K562 (cell line): ENCODE measurements around the gene WASF2. TPM values are rescaled to one million over a fixed set of nuclear protein-coding genes. Genes with fewer than 3 reads are reported as not detected.

Experiments
- BHLHE40 ChIP-seq: IDR thresholded peaks from 2 replicates; pipeline ENCODE4 v1.6.1; 2011; ENCODE audit warnings: low read length, improper control_type of control experiment
- ELF2 ChIP-seq: fragments of 250-450 bp; sonication (Bioruptor Pico); IDR thresholded peaks from 2 replicates; pipeline ENCODE4 v1.5.0; 2021; ENCODE audit warnings: mild to moderate bottlenecking
- GATA2 ChIP-seq: sonication (generic); formaldehyde crosslinking; IDR thresholded peaks from 2 replicates; pipeline ENCODE4 v1.4.0; 2020; ENCODE audit warnings: mild to moderate bottlenecking, missing genetic modification reagents
- KAT8 ChIP-seq: fragments of 450-650 bp; IDR thresholded peaks from 2 replicates; pipeline ENCODE4 v1.6.1; 2016; ENCODE audit warnings: low read depth, mild to moderate bottlenecking
- KLF10 ChIP-seq: fragments of 250-450 bp; sonication (Bioruptor Pico); IDR thresholded peaks from 2 replicates; pipeline ENCODE4 v1.6.1; 2021; ENCODE audit warnings: matching md5 sums
- POU5F1 ChIP-seq: fragments of 150-350 bp; IDR thresholded peaks from 2 replicates; pipeline ENCODE4 v1.6.1; 2014; ENCODE audit warnings: borderline replicate concordance, low read length, low read depth, mild to moderate bottlenecking; ENCODE audit not compliant: partially characterized antibody
- SIX5 ChIP-seq, 2 experiments: IDR thresholded peaks; 2 replicates each; pipeline ENCODE4 v1.6.1; 2011; ENCODE audit warnings: low read length in 2 of 2, borderline replicate concordance in 1 of 2, low read depth in 1 of 2, mild to moderate bottlenecking in 1 of 2, moderate library complexity in 1 of 2; ENCODE audit not compliant: insufficient read depth in 1 of 2
- SMARCA5 ChIP-seq: fragments of 450-650 bp; IDR thresholded peaks from 2 replicates; pipeline ENCODE4 v1.6.1; 2016
- TAF7 ChIP-seq: fragments of 450-650 bp; IDR thresholded peaks from 2 replicates; pipeline ENCODE4 v1.6.1; 2016; ENCODE audit warnings: missing genetic modification characterization, missing compliant biosample characterization
- ZFP1 ChIP-seq: fragments of 450-650 bp; formaldehyde crosslinking; IDR thresholded peaks from 2 replicates; pipeline ENCODE4 v1.4.0; 2020; ENCODE audit warnings: mild to moderate bottlenecking, mixed read lengths
- ZFX ChIP-seq: sonication (generic); formaldehyde crosslinking; IDR thresholded peaks from 2 replicates; pipeline ENCODE4 v1.8.0; 2022; ENCODE audit warnings: mild to moderate bottlenecking, missing genetic modification reagents, moderate library complexity
- ZNF146 ChIP-seq: IDR thresholded peaks from one replicate; pipeline ENCODE4 v1.6.1; 2018; ENCODE audit warnings: missing compliant biosample characterization; ENCODE audit not compliant: unreplicated experiment
- ZNF699 ChIP-seq: fragments of 250-450 bp; sonication (Bioruptor Pico); IDR thresholded peaks from 2 replicates; pipeline ENCODE4 v1.8.0; 2021; ENCODE audit warnings: mild to moderate bottlenecking, moderate library complexity; ENCODE audit not compliant: insufficient replicate concordance
- polyA plus RNA-seq, 8 experiments: library from polyadenylated mRNA; depleted of rRNA in 4 of 8; stranded (reverse) in 5 of 8; unstranded in 3 of 8; fragments of >200 nt; fragmentation: Nextera tagmentation in 2 of 8; fragmentation: Illumina TruSeq in 1 of 8; extraction: Ambion mirVana in 2 of 8; extraction: Trizol in 1 of 8; gene quantifications; 2 replicates each; pipeline versions ENCODE4 v1.2.1 to v1.2.3, GENCODE V29; 2011 to 2014; ENCODE audit warnings: inconsistent platforms in 1 of 8, missing spikeins in 1 of 8
- total RNA-seq, 7 experiments: library from RNA; depleted of rRNA in 6 of 7; stranded (reverse); fragments of >200 nt in 6 of 7; fragmentation: Illumina TruSeq in 2 of 7; extraction: Trizol in 2 of 7; gene quantifications; 2 replicates each; pipeline versions ENCODE4 v1.2.1 to v1.2.3, GENCODE V29; 2011 to 2021; ENCODE audit warnings: low replicate concordance in 1 of 7
- TF ChIP-seq, protein P1 (sequence below), 2 experiments: fragments of 450-650 bp; IDR thresholded peaks; 2 replicates each; pipeline ENCODE4 v1.6.1; 2018; ENCODE audit warnings: mild to moderate bottlenecking in 2 of 2, low read depth in 1 of 2; ENCODE audit not compliant: partially characterized antibody in 2 of 2
- TF ChIP-seq, protein P2 (sequence below): fragments of 450-650 bp; IDR thresholded peaks from 2 replicates; pipeline ENCODE4 v1.6.1; 2017; ENCODE audit warnings: antibody characterized with exemption
- TF ChIP-seq, protein P3 (sequence below): sonication (generic); formaldehyde crosslinking; IDR thresholded peaks from 2 replicates; pipeline ENCODE4 v1.8.1; 2023; ENCODE audit warnings: mild to moderate bottlenecking, missing genetic modification reagents

WASF2 gene
- total and polyA plus RNA-seq, 9 of the 15 experiments (the other 6 are each of a cell fraction or from before 2014, with no cell fraction given) = 8.2 to 163 (median 31.2) TPM

DNA sequence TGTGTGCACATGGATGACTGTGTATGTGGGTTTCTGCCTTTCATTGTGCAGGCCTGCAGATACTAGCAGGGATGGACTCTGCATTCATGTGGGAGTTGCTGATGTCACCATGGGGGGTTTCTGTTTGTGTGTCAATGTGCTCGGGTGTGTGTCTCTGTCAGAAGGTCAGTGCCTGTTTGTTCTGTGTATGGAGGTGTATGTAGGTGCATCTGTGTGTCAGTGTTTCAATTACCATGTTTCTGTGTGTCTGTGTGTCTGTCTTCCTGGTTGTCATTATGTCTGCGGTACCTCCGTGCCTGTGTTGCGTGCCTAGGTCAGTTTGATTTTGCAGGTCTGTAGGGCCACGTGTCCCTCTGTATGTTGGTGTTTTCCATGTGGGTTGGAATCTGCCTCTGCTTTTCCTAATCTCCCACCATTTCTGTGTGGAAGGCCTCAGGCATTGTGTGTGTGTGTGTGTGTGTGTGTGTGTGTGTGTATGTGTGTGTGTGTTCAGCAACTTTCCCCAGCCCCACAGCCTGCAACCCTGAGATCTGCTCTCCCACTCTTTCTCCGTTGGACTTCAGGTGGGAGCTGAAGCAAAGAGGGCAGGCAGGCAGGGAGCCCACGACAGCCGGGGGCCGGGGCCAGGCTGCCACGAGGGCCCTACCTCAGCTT is 36.7 kb upstream of the WASF2 start (continued):
- TF ChIP-seq, protein P1, sequence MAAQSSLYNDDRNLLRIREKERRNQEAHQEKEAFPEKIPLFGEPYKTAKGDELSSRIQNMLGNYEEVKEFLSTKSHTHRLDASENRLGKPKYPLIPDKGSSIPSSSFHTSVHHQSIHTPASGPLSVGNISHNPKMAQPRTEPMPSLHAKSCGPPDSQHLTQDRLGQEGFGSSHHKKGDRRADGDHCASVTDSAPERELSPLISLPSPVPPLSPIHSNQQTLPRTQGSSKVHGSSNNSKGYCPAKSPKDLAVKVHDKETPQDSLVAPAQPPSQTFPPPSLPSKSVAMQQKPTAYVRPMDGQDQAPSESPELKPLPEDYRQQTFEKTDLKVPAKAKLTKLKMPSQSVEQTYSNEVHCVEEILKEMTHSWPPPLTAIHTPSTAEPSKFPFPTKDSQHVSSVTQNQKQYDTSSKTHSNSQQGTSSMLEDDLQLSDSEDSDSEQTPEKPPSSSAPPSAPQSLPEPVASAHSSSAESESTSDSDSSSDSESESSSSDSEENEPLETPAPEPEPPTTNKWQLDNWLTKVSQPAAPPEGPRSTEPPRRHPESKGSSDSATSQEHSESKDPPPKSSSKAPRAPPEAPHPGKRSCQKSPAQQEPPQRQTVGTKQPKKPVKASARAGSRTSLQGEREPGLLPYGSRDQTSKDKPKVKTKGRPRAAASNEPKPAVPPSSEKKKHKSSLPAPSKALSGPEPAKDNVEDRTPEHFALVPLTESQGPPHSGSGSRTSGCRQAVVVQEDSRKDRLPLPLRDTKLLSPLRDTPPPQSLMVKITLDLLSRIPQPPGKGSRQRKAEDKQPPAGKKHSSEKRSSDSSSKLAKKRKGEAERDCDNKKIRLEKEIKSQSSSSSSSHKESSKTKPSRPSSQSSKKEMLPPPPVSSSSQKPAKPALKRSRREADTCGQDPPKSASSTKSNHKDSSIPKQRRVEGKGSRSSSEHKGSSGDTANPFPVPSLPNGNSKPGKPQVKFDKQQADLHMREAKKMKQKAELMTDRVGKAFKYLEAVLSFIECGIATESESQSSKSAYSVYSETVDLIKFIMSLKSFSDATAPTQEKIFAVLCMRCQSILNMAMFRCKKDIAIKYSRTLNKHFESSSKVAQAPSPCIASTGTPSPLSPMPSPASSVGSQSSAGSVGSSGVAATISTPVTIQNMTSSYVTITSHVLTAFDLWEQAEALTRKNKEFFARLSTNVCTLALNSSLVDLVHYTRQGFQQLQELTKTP (IDR thresholded peaks at IDR 0.05; ENCODE audit: low read depth in 1 of 2, partially characterized antibody in 2 of 2) = peak; percentile 56 to 81
- TF ChIP-seq BHLHE40 (no peak; the same call in 1 of the 2 replicates), KLF10 (CRISPR knock-in tag) (no peak), KAT8 (no peak), SMARCA5 (peak; percentile 78; the same call in 1 of the 2 replicates), ZFP1 (CRISPR knock-in tag) (no peak), SIX5 (IDR thresholded peaks at IDR 0.05; ENCODE audit: borderline replicate concordance in 1 of 2, insufficient read depth in 1 of 2, low read depth in 1 of 2, low read length in 2 of 2) (no peak), GATA2 (CRISPR knock-in tag) (0 out of 2 replicates have a peak, but pooled peaks have one; percentile 32), ZNF699 (CRISPR knock-in tag) (no peak), POU5F1 (no peak), TAF7 (tag) (no peak), ZNF146 (CRISPR knock-in tag) (no peak), ZFX (CRISPR knock-in tag) (peak; percentile 58), ELF2 (CRISPR knock-in tag) (0 out of 2 replicates have a peak, but pooled peaks have one; percentile 10)
- TF ChIP-seq, protein P2, sequence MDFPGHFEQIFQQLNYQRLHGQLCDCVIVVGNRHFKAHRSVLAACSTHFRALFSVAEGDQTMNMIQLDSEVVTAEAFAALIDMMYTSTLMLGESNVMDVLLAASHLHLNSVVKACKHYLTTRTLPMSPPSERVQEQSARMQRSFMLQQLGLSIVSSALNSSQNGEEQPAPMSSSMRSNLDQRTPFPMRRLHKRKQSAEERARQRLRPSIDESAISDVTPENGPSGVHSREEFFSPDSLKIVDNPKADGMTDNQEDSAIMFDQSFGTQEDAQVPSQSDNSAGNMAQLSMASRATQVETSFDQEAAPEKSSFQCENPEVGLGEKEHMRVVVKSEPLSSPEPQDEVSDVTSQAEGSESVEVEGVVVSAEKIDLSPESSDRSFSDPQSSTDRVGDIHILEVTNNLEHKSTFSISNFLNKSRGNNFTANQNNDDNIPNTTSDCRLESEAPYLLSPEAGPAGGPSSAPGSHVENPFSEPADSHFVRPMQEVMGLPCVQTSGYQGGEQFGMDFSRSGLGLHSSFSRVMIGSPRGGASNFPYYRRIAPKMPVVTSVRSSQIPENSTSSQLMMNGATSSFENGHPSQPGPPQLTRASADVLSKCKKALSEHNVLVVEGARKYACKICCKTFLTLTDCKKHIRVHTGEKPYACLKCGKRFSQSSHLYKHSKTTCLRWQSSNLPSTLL = peak; percentile 64; the same call in 1 of the 2 replicates
- TF ChIP-seq, protein P3, sequence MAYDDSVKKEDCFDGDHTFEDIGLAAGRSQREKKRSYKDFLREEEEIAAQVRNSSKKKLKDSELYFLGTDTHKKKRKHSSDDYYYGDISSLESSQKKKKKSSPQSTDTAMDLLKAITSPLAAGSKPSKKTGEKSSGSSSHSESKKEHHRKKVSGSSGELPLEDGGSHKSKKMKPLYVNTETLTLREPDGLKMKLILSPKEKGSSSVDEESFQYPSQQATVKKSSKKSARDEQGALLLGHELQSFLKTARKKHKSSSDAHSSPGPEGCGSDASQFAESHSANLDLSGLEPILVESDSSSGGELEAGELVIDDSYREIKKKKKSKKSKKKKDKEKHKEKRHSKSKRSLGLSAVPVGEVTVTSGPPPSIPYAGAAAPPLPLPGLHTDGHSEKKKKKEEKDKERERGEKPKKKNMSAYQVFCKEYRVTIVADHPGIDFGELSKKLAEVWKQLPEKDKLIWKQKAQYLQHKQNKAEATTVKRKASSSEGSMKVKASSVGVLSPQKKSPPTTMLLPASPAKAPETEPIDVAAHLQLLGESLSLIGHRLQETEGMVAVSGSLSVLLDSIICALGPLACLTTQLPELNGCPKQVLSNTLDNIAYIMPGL (CRISPR knock-in tag) = 0 out of 2 replicates have a peak, but pooled peaks have one; percentile 66
